ENCODE results near the gene PLXDC1. TPM values are rescaled to one million over a fixed set of nuclear protein-coding genes. Genes with fewer than 3 reads are reported as not detected.

The PLXDC1 gene
- total and polyA plus RNA-seq, 2 of the 13 experiments (the other 11 are each of a cell fraction or from before 2014, with no cell fraction given), result not detected

GRCh38 chr17:39197380-39198185 is 46.1 kb upstream of the PLXDC1 start, which contains the start of gene CACNB1 (continued):
- 0 out of 2 replicates have a peak, but pooled peaks have one; percentile 12 for TF ChIP-seq PHF8 (CRISPR knock-in tag; IDR thresholded peaks at IDR 0.05)
- no peak for TF ChIP-seq ZNF256 (CRISPR knock-in tag; conservative IDR thresholded peaks at IDR 0.05)
- no peak for TF ChIP-seq ONECUT2 (CRISPR knock-in tag; IDR thresholded peaks at IDR 0.05)
- TF ChIP-seq EZH2 (conservative IDR thresholded peaks at IDR 0.05; ENCODE audit: low read depth, low read length), result no peak
- TF ChIP-seq ZNF30 (CRISPR knock-in tag; IDR thresholded peaks at IDR 0.05), result no peak
- TF ChIP-seq ZBTB42 (CRISPR knock-in tag; IDR thresholded peaks at IDR 0.05), result peak; percentile 33; the same call in 1 of the 2 replicates
- no peak for TF ChIP-seq ATF2 (CRISPR knock-in tag; IDR thresholded peaks at IDR 0.05)
- TF ChIP-seq SNAPC2 (CRISPR knock-in tag; IDR thresholded peaks at IDR 0.05), result no peak
- TF ChIP-seq CENPBD1 (CRISPR knock-in tag; IDR thresholded peaks at IDR 0.05; ENCODE audit: borderline replicate concordance, low read depth), result no peak
- TF ChIP-seq ZFY (CRISPR knock-in tag; IDR thresholded peaks at IDR 0.05), result peak; percentile 17; the same call in 1 of the 2 replicates
- TF ChIP-seq ZSCAN25 (CRISPR knock-in tag; IDR thresholded peaks at IDR 0.05), result peak; percentile 47
- TF ChIP-seq BRCA1 (CRISPR knock-in tag; IDR thresholded peaks at IDR 0.05), result no peak
- TF ChIP-seq TOE1 (CRISPR knock-in tag; IDR thresholded peaks at IDR 0.05), result no peak
- no peak for TF ChIP-seq CAMTA2 (CRISPR knock-in tag; IDR thresholded peaks at IDR 0.05; ENCODE audit: borderline replicate concordance)
- TF ChIP-seq ZKSCAN1 (IDR thresholded peaks at IDR 0.05; ENCODE audit: low read length), result no peak
- no peak for TF ChIP-seq ZXDC (CRISPR knock-in tag; IDR thresholded peaks at IDR 0.05)
- TF ChIP-seq NFAT5 (CRISPR knock-in tag; IDR thresholded peaks at IDR 0.05), result no peak
- TF ChIP-seq TRIM24 (CRISPR knock-in tag; IDR thresholded peaks at IDR 0.05), result no peak
- TF ChIP-seq PBX2 (CRISPR knock-in tag; IDR thresholded peaks at IDR 0.05), result no peak
